ENCODE results near the gene GFRA1. TPM values are rescaled to one million over a fixed set of nuclear protein-coding genes. Genes with fewer than 3 reads are reported as not detected.

Gene GFRA1
- polyA plus RNA-seq, 1 of the 3 experiments (the other 2 are of a cell fraction): 1.6 TPM

DNA sequence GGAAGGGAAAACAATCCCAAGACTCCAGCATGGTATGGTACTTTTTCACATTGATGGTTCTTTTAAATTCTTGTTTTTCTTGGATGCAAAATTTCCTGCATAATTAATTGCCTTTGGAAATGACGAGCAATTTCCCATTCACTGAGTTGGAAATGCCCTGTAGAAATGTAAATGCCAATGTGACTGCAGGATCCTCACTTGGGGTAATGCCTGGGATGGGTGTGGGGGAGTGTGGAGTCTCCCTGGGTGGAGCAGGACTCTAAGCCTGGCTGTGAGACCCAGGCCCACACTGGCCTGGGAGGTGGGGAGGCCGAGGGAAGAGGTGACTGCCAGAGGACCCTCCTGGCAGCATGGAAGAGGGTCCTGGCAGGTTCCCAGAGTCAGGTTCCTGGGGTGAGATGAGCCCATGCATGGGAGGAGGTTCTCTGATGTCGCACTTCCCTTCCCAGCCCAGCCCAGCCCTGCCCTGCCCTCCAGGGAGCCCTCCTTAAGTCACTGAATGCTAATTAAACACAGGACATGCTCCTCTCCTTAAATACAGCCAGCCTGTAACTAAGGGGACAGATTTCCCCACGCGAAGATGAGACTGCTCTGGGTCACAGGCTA, 157.9 kb downstream of the GFRA1 start:
- Histone ChIP-seq H3K36me3 (replicated peaks in 1 of 2; ENCODE audit: control insufficient read depth in 1 of 2, insufficient read depth in 2 of 2, low read length in 1 of 2) (no peaks in the 10 kb centered on the region), H3K9me3 (no peaks in the 10 kb centered on the region), H3K4me3 (ENCODE audit: low read depth in 2 of 2, low read length in 1 of 2) (no peak overlapping the region), H3K9me2 (no peaks in the 10 kb centered on the region), H3K4me2 (no peak overlapping the region), H3K79me2 (ENCODE audit: insufficient read depth) (no peaks in the 10 kb centered on the region), H3K27ac (ENCODE audit: low read depth in 2 of 2, low read length in 1 of 2) (no peak overlapping the region), H2AFZ (ENCODE audit: low read depth) (no peak overlapping the region), H3K4me1 (ENCODE audit: control insufficient read depth in 1 of 2, insufficient read depth in 2 of 2, low read depth in 1 of 2, low read length in 1 of 2) (no peaks in the 10 kb centered on the region; a peak in 1 of 4 replicates), H3K27me3 (ENCODE audit: insufficient read depth) (no peaks in the 10 kb centered on the region), H4K20me1 (ENCODE audit: insufficient read depth) (no peaks in the 10 kb centered on the region), H3F3A (replicated peaks; ENCODE audit: insufficient read depth) (no peaks in the 10 kb centered on the region), H3K9ac (no peak overlapping the region)
- 24% methylated on average over 4 of the region's 5 CpGs for WGBS (ENCODE audit: low lambda C conversion rate)
- no peak for DNase-seq
- ChIA-PET POLR2A (no interaction called here), CTCF (interaction anchor here (0.6 kb wide), 1 partner anchor 45 kb away, joined by 3 read pairs; no protein-coding TSS in a partner anchor)
- TF ChIP-seq ZBTB33 (IDR thresholded peaks at IDR 0.05; ENCODE audit: borderline replicate concordance, low read depth) (no peak), IRF3 (IDR thresholded peaks at IDR 0.05; ENCODE audit: low read depth, low read length) (no peak), FOXM1 (IDR thresholded peaks at IDR 0.05; ENCODE audit: low read depth) (no peak), FOSL2 (IDR thresholded peaks at IDR 0.05; ENCODE audit: borderline replicate concordance, low read depth) (no peak), POLR2AphosphoS5 (IDR thresholded peaks at IDR 0.05; ENCODE audit: low read depth, low read length) (no peak), RFX5 (IDR thresholded peaks at IDR 0.05; ENCODE audit: low read length) (no peak), CHD2 (IDR thresholded peaks at IDR 0.05; ENCODE audit: low read length, partially characterized antibody) (no peak), TCF12 (IDR thresholded peaks at IDR 0.05) (no peak), FOXJ3 (CRISPR knock-in tag; IDR thresholded peaks at IDR 0.05) (no peak), USF1 (IDR thresholded peaks at IDR 0.05; ENCODE audit: borderline replicate concordance, low read depth) (no peak), GATA2 (CRISPR knock-in tag; IDR thresholded peaks at IDR 0.05) (no peak)
- TF ChIP-seq, protein P1, sequence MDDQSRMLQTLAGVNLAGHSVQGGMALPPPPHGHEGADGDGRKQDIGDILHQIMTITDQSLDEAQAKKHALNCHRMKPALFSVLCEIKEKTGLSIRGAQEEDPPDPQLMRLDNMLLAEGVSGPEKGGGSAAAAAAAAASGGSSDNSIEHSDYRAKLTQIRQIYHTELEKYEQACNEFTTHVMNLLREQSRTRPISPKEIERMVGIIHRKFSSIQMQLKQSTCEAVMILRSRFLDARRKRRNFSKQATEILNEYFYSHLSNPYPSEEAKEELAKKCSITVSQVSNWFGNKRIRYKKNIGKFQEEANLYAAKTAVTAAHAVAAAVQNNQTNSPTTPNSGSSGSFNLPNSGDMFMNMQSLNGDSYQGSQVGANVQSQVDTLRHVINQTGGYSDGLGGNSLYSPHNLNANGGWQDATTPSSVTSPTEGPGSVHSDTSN (IDR thresholded peaks at IDR 0.05): no peak

All from SK-N-SH (cell line).